ENCODE results near the gene FAM20B. TPM values are rescaled to one million over a fixed set of nuclear protein-coding genes. Genes with fewer than 3 reads are reported as not detected.

The FAM20B gene
- total RNA-seq, 1 donor from 2014 or later = 31.4 TPM

- H3K4me1 Mint-ChIP-seq (ENCODE audit: unreplicated experiment) = no peaks in the 10 kb centered on the region
- no peak for DNase-seq (ENCODE audit: low spot score)
- peaks cover 29% of the 10 kb centered on the region for H3K36me3 Mint-ChIP-seq (ENCODE audit: low read depth, unreplicated experiment)
- H3K4me3 Mint-ChIP-seq (ENCODE audit: unreplicated experiment) = no peak overlapping the region
- H3K9me3 Mint-ChIP-seq (ENCODE audit: unreplicated experiment) = no peaks in the 10 kb centered on the region
- TF ChIP-seq CTCF (IDR thresholded peaks at IDR 0.05; ENCODE audit: unreplicated experiment) = no peak
- peaks cover 4% of the 10 kb centered on the region for H3K27me3 Mint-ChIP-seq (ENCODE audit: unreplicated experiment)
- no peak overlapping the region for H3K27ac Mint-ChIP-seq (ENCODE audit: unreplicated experiment)
Observed at GRCh38 chr1:179058487-179059483, 33.1 kb downstream of the FAM20B start.

GRCh38 chr1:179061360-179062282 is 35.9 kb downstream of the FAM20B start:
- H3K36me3 Mint-ChIP-seq (ENCODE audit: low read depth, unreplicated experiment) = peaks cover 15% of the 10 kb centered on the region
- no peak overlapping the region for H3K4me3 Mint-ChIP-seq (ENCODE audit: unreplicated experiment)
- H3K9me3 Mint-ChIP-seq (ENCODE audit: unreplicated experiment) = no peaks in the 10 kb centered on the region
- TF ChIP-seq CTCF (IDR thresholded peaks at IDR 0.05; ENCODE audit: unreplicated experiment) = no peak
- DNase-seq (ENCODE audit: low spot score) = no peak
- no peak overlapping the region for H3K27ac Mint-ChIP-seq (ENCODE audit: unreplicated experiment)
- no peaks in the 10 kb centered on the region for H3K4me1 Mint-ChIP-seq (ENCODE audit: unreplicated experiment)
- peaks cover 4% of the 10 kb centered on the region for H3K27me3 Mint-ChIP-seq (ENCODE audit: unreplicated experiment)

- TF ChIP-seq CTCF (IDR thresholded peaks at IDR 0.05; ENCODE audit: unreplicated experiment) = no peak
- Mint-ChIP-seq H3K9me3 (ENCODE audit: unreplicated experiment) (no peaks in the 10 kb centered on the region), H3K4me3 (ENCODE audit: unreplicated experiment) (no peak overlapping the region), H3K4me1 (ENCODE audit: unreplicated experiment) (no peaks in the 10 kb centered on the region), H3K36me3 (ENCODE audit: low read depth, unreplicated experiment) (no peaks in the 10 kb centered on the region), H3K27ac (ENCODE audit: unreplicated experiment) (no peak overlapping the region), H3K27me3 (ENCODE audit: unreplicated experiment) (peaks cover 4% of the 10 kb centered on the region)
- DNase-seq (ENCODE audit: low spot score) = no peak
Observed at GRCh38 chr1:179066471-179066870, 40.8 kb downstream of the FAM20B start.

GRCh38 chr1:179077396-179077795 is 51.7 kb downstream of the FAM20B start:
- Mint-ChIP-seq H3K4me1 (ENCODE audit: unreplicated experiment) (peaks cover 13% of the 10 kb centered on the region), H3K27ac (ENCODE audit: unreplicated experiment) (no peak overlapping the region), H3K27me3 (ENCODE audit: unreplicated experiment) (peaks cover 6% of the 10 kb centered on the region), H3K4me3 (ENCODE audit: unreplicated experiment) (no peak overlapping the region), H3K36me3 (ENCODE audit: low read depth, unreplicated experiment) (no peaks in the 10 kb centered on the region), H3K9me3 (ENCODE audit: unreplicated experiment) (no peaks in the 10 kb centered on the region)
- TF ChIP-seq CTCF (IDR thresholded peaks at IDR 0.05; ENCODE audit: unreplicated experiment) = no peak
- DNase-seq (ENCODE audit: low spot score) = no peak

Data from endothelial cell (in vitro differentiated cells).